HEK293 (cell line): Measurements from ENCODE around the gene BCL11A.

Experiments used
- IKZF3 ChIP-seq: fragments of 450-650 bp; IDR thresholded peaks from 2 replicates; pipeline ENCODE4 v1.5.0; 2018; ENCODE audit warnings: missing biosample characterization, mild to moderate bottlenecking, missing genetic modification characterization, moderate library complexity
- KLF10 ChIP-seq: fragments of 450-650 bp; IDR thresholded peaks from 2 replicates; pipeline ENCODE4 v1.5.1; 2018; ENCODE audit warnings: missing biosample characterization, mild to moderate bottlenecking, missing genetic modification characterization
- KLF16 ChIP-seq: fragments of 450-650 bp; formaldehyde crosslinking; IDR thresholded peaks from 2 replicates; pipeline ENCODE4 v1.5.1; 2017; ENCODE audit warnings: missing biosample characterization, missing genetic modification characterization
- MEIS1 ChIP-seq: sonication (generic); formaldehyde crosslinking; IDR thresholded peaks from 2 replicates; pipeline ENCODE4 v1.8.1; 2022; ENCODE audit warnings: missing genetic modification reagents, mild to moderate bottlenecking, borderline replicate concordance
- PRDM1 ChIP-seq: fragments of 450-650 bp; formaldehyde crosslinking; IDR thresholded peaks from 2 replicates; pipeline ENCODE4; 2016; ENCODE audit warnings: missing biosample characterization, missing genetic modification characterization
- SP3 ChIP-seq: fragments of 450-650 bp; formaldehyde crosslinking; IDR thresholded peaks from 2 replicates; pipeline ENCODE4 v1.5.1; 2016; ENCODE audit warnings: missing biosample characterization, missing genetic modification characterization
- TCF7L2 ChIP-seq: IDR thresholded peaks from 2 replicates; pipeline ENCODE4 v1.6.1; 2011; ENCODE audit warnings: low read depth, mild to moderate bottlenecking, inconsistent platforms, low read length, moderate library complexity, borderline replicate concordance
- TSHZ1 ChIP-seq: fragments of 450-650 bp; formaldehyde crosslinking; IDR thresholded peaks from 2 replicates; pipeline ENCODE4 v1.5.1; 2016; ENCODE audit warnings: missing biosample characterization, missing genetic modification characterization, borderline replicate concordance
- ZBTB8A ChIP-seq: fragments of 450-650 bp; formaldehyde crosslinking; IDR thresholded peaks from 2 replicates; pipeline ENCODE4 v1.5.1; 2016; ENCODE audit warnings: missing biosample characterization, missing genetic modification characterization
- ZFP41 ChIP-seq: fragments of 450-650 bp; formaldehyde crosslinking; IDR thresholded peaks from 2 replicates; pipeline ENCODE4 v1.5.1; 2016; ENCODE audit warnings: missing biosample characterization, missing genetic modification characterization, borderline replicate concordance
- ZNF140 ChIP-seq: fragments of 450-650 bp; formaldehyde crosslinking; IDR thresholded peaks from 2 replicates; pipeline ENCODE4 v1.5.1; 2016; ENCODE audit warnings: missing biosample characterization, missing genetic modification characterization
- ZNF146 ChIP-seq: fragments of 450-650 bp; formaldehyde crosslinking; IDR thresholded peaks from 2 replicates; pipeline ENCODE4 v1.5.1; 2016; ENCODE audit warnings: missing biosample characterization, missing genetic modification characterization
- ZNF169 ChIP-seq: fragments of 450-650 bp; formaldehyde crosslinking; IDR thresholded peaks from 2 replicates; pipeline ENCODE4 v1.5.1; 2016; ENCODE audit warnings: missing biosample characterization, missing genetic modification characterization
- ZNF214 ChIP-seq: fragments of 450-650 bp; formaldehyde crosslinking; IDR thresholded peaks from 2 replicates; pipeline ENCODE4 v1.5.1; 2017; ENCODE audit warnings: missing biosample characterization, mild to moderate bottlenecking, missing genetic modification characterization, borderline replicate concordance
- ZNF23 ChIP-seq: fragments of 450-650 bp; formaldehyde crosslinking; IDR thresholded peaks from 2 replicates; pipeline ENCODE4 v1.5.1; 2016; ENCODE audit warnings: missing biosample characterization, missing genetic modification characterization, borderline replicate concordance
- ZNF302 ChIP-seq: fragments of 450-650 bp; formaldehyde crosslinking; IDR thresholded peaks from 2 replicates; pipeline ENCODE4 v1.5.1; 2016; ENCODE audit warnings: missing biosample characterization, missing genetic modification characterization, low read depth
- ZNF311 ChIP-seq: fragments of 450-650 bp; formaldehyde crosslinking; IDR thresholded peaks from 2 replicates; pipeline ENCODE4 v1.5.1; 2017; ENCODE audit warnings: missing biosample characterization, missing genetic modification characterization, borderline replicate concordance
- ZNF335 ChIP-seq: fragments of 450-650 bp; formaldehyde crosslinking; conservative IDR thresholded peaks from 2 replicates; pipeline ENCODE4 v1.5.1; 2016; ENCODE audit warnings: missing biosample characterization, missing genetic modification characterization
- ZNF354C ChIP-seq: fragments of 450-650 bp; formaldehyde crosslinking; IDR thresholded peaks from 2 replicates; pipeline ENCODE4 v1.5.1; 2016; ENCODE audit warnings: missing biosample characterization, missing genetic modification characterization, low read depth, borderline replicate concordance
- ZNF366 ChIP-seq: fragments of 450-650 bp; formaldehyde crosslinking; conservative IDR thresholded peaks from 2 replicates; pipeline ENCODE4 v1.5.1; 2016; ENCODE audit warnings: missing biosample characterization, missing genetic modification characterization
- ZNF404 ChIP-seq: fragments of 450-650 bp; formaldehyde crosslinking; IDR thresholded peaks from 2 replicates; pipeline ENCODE4 v1.5.1; 2017; ENCODE audit warnings: missing biosample characterization, missing genetic modification characterization
- ZNF423 ChIP-seq: fragments of 450-650 bp; formaldehyde crosslinking; IDR thresholded peaks from 2 replicates; pipeline ENCODE4 v1.5.1; 2016; ENCODE audit warnings: missing biosample characterization, missing genetic modification characterization
- ZNF549 ChIP-seq: fragments of 450-650 bp; IDR thresholded peaks from 2 replicates; pipeline ENCODE4 v1.5.1; 2018; ENCODE audit warnings: missing biosample characterization, missing genetic modification characterization, mild to moderate bottlenecking, inconsistent platforms, moderate library complexity
- ZNF645 ChIP-seq: fragments of 450-650 bp; formaldehyde crosslinking; IDR thresholded peaks from 2 replicates; pipeline ENCODE4; 2016; ENCODE audit warnings: missing biosample characterization, missing genetic modification characterization
- ZNF658 ChIP-seq: fragments of 450-650 bp; formaldehyde crosslinking; IDR thresholded peaks from 2 replicates; pipeline ENCODE4; 2016; ENCODE audit warnings: missing biosample characterization, missing genetic modification characterization
- ZNF660 ChIP-seq: fragments of 450-650 bp; IDR thresholded peaks from 2 replicates; pipeline ENCODE4 v1.5.1; 2018; ENCODE audit warnings: missing biosample characterization, mild to moderate bottlenecking, missing genetic modification characterization
- ZNF747 ChIP-seq: fragments of 450-650 bp; formaldehyde crosslinking; IDR thresholded peaks from 2 replicates; pipeline ENCODE4 v1.5.1; 2016; ENCODE audit warnings: missing biosample characterization, missing genetic modification characterization
- ZNF768 ChIP-seq: fragments of 450-650 bp; formaldehyde crosslinking; IDR thresholded peaks from 2 replicates; pipeline ENCODE4 v1.5.1; 2018; ENCODE audit warnings: missing biosample characterization, mild to moderate bottlenecking, missing genetic modification characterization
- ZSCAN18 ChIP-seq: fragments of 450-650 bp; formaldehyde crosslinking; IDR thresholded peaks from 2 replicates; pipeline ENCODE4 v1.5.1; 2016; ENCODE audit warnings: missing biosample characterization, missing genetic modification characterization
- TF ChIP-seq, protein P1 (sequence below): fragments of 450-650 bp; formaldehyde crosslinking; optimal IDR thresholded peaks from 2 replicates; pipeline ENCODE3; 2016; ENCODE audit warnings: missing biosample characterization, mild to moderate bottlenecking, missing genetic modification characterization
- TF ChIP-seq, protein P2 (sequence below): fragments of 450-650 bp; formaldehyde crosslinking; IDR thresholded peaks from 2 replicates; pipeline ENCODE4 v1.5.1; 2017; ENCODE audit warnings: missing biosample characterization, missing genetic modification characterization

The BCL11A gene

DNA sequence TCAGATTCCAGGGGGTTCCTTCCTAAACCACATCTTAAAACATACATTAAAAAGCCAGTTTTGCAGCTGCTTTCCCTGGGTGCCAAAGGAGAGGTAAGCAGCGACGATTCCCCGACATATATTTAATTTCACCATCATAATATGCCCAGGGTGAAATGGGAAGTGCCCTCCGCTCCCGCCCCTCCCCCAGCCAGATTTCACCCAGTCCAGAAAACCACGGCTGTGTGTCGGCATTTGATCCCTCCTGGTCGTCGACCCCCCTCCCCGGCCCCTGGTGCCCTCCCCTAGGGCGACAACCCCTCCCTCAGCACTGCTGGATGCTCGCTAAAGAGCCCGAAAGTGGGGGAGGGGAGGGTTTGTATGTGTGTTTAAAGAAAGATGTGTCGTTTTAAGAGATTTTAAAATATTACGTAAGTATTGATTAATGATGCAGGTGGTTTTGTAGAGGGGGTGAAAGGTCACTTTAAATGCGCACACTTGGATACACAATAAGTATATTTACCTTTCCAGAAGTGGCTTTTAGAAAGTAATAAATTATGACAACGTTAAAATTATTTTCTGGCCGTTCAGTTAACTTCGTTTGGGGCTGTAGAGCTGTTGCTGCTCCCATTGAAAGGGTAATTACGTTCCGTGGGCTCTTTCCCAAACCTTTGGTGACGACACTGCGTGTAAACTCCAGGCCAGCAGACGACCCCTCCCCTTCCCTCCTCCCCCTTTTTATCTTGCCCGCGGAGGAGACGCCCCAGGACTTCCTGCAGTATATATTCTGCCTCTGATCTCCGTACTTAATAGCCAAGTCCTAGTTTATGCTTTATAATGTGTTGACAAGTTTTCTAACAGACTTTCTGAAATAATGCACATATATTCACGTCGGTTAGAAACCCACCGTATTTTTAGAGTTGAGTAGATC is 3.4 kb upstream of the BCL11A start (continued):
- no peak for TF ChIP-seq ZFP41 (tag by site-specific recombination)
- TF ChIP-seq ZNF660 (tag by site-specific recombination) = no peak
- TF ChIP-seq ZNF366 (tag by site-specific recombination) = peak; percentile 46
- TF ChIP-seq TCF7L2 = peak; percentile 91
- TF ChIP-seq ZNF335 (tag by site-specific recombination) = peak; percentile 44
- peak; percentile 17; the same call in 1 of the 2 replicates for TF ChIP-seq KLF10
- TF ChIP-seq, protein P1, sequence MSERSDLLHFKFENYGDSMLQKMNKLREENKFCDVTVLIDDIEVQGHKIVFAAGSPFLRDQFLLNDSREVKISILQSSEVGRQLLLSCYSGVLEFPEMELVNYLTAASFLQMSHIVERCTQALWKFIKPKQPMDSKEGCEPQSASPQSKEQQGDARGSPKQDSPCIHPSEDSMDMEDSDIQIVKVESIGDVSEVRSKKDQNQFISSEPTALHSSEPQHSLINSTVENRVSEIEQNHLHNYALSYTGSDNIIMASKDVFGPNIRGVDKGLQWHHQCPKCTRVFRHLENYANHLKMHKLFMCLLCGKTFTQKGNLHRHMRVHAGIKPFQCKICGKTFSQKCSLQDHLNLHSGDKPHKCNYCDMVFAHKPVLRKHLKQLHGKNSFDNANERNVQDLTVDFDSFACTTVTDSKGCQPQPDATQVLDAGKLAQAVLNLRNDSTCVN (tag by site-specific recombination) = peak; percentile 17
- TF ChIP-seq ZNF404 = no peak
- TF ChIP-seq ZNF140 = no peak
- TF ChIP-seq ZNF311 (tag by site-specific recombination) = no peak
- TF ChIP-seq ZNF354C (tag by site-specific recombination) = no peak
- peak; percentile 53; the same call in 1 of the 2 replicates for TF ChIP-seq ZBTB8A (tag by site-specific recombination)
- TF ChIP-seq SP3 (tag by site-specific recombination) = peak; percentile 68
- 0 out of 2 replicates have a peak, but pooled peaks have one; percentile 34 for TF ChIP-seq ZNF423 (tag by site-specific recombination)
- no peak for TF ChIP-seq ZNF146 (tag by site-specific recombination)
- no peak for TF ChIP-seq ZNF645 (tag by site-specific recombination)
- TF ChIP-seq MEIS1 = no peak
- TF ChIP-seq, protein P2, sequence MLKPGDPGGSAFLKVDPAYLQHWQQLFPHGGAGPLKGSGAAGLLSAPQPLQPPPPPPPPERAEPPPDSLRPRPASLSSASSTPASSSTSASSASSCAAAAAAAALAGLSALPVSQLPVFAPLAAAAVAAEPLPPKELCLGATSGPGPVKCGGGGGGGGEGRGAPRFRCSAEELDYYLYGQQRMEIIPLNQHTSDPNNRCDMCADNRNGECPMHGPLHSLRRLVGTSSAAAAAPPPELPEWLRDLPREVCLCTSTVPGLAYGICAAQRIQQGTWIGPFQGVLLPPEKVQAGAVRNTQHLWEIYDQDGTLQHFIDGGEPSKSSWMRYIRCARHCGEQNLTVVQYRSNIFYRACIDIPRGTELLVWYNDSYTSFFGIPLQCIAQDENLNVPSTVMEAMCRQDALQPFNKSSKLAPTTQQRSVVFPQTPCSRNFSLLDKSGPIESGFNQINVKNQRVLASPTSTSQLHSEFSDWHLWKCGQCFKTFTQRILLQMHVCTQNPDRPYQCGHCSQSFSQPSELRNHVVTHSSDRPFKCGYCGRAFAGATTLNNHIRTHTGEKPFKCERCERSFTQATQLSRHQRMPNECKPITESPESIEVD (tag by site-specific recombination) = peak; percentile 83
- TF ChIP-seq ZNF747 (tag by site-specific recombination) = no peak
- TF ChIP-seq ZNF549 (tag by site-specific recombination) = no peak
- TF ChIP-seq IKZF3 = peak; percentile 96
- TF ChIP-seq ZNF214 (tag by site-specific recombination) = no peak
- no peak for TF ChIP-seq ZNF23 (tag by site-specific recombination)
- no peak for TF ChIP-seq TSHZ1 (tag by site-specific recombination)
- TF ChIP-seq ZNF302 (tag by site-specific recombination) = no peak
- no peak for TF ChIP-seq ZNF658 (tag by site-specific recombination)
- TF ChIP-seq ZNF169 (tag by site-specific recombination) = no peak
- TF ChIP-seq KLF16 (tag by site-specific recombination) = peak; percentile 90
- no peak for TF ChIP-seq ZSCAN18
- TF ChIP-seq PRDM1 (tag by site-specific recombination) = 0 out of 2 replicates have a peak, but pooled peaks have one; percentile 13
- TF ChIP-seq ZNF768 (tag by site-specific recombination) = no peak
